ENCODE results near the gene HTT.

DNA sequence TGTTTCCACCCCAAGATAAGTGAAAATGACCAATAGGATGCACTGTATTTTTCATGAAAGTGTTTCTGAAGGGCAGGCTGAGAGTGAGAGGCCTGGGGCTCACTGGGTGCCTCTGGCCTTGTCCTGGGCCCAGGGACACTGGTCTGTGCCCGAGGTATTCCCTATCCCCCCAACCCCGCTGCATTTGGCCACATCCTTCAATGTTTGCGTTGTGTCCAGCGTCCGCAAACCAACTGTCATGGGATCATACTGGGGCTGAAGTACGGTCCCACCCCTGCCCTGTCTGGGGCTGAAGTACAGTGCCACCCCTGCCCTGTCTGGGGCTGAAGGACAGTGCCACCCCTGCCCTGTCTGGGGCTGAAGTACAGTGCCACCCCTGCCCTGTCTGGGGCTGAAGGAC, 152.5 kb downstream of the HTT start:
- TF ChIP-seq EZH2phosphoT487 (IDR thresholded peaks at IDR 0.05; ENCODE audit: borderline replicate concordance, low read length) (no peak), EZH2 (IDR thresholded peaks at IDR 0.05; ENCODE audit: low read length, unreplicated experiment) (no peak)
- TF ChIP-seq, protein P1, sequence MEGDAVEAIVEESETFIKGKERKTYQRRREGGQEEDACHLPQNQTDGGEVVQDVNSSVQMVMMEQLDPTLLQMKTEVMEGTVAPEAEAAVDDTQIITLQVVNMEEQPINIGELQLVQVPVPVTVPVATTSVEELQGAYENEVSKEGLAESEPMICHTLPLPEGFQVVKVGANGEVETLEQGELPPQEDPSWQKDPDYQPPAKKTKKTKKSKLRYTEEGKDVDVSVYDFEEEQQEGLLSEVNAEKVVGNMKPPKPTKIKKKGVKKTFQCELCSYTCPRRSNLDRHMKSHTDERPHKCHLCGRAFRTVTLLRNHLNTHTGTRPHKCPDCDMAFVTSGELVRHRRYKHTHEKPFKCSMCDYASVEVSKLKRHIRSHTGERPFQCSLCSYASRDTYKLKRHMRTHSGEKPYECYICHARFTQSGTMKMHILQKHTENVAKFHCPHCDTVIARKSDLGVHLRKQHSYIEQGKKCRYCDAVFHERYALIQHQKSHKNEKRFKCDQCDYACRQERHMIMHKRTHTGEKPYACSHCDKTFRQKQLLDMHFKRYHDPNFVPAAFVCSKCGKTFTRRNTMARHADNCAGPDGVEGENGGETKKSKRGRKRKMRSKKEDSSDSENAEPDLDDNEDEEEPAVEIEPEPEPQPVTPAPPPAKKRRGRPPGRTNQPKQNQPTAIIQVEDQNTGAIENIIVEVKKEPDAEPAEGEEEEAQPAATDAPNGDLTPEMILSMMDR (conservative IDR thresholded peaks at IDR 0.05; ENCODE audit: low read depth, low read length): no peak
